GM18511 (cell line): ENCODE data around the gene WWOX.

Source experiments
- ATAC-seq: cut with Tn5 transposase; IDR thresholded peaks from one replicate; pipeline ENCODE4 v1.9.1; 2021; ENCODE audit warnings: mild to moderate bottlenecking, moderate library complexity; ENCODE audit not compliant: unreplicated experiment

Gene WWOX

GRCh38 chr16:78988361-78988969 lies 889.0 kb downstream of the WWOX start:
- no peak for ATAC-seq

GRCh38 chr16:78990309-78990701 lies 890.9 kb downstream of the WWOX start:
- peak; percentile 21 for ATAC-seq

- no peak for ATAC-seq
Observed at GRCh38 chr16:78992001-78992400, 892.5 kb downstream of the WWOX start.

GRCh38 chr16:78993346-78993745 lies 893.9 kb downstream of the WWOX start:
- no peak for ATAC-seq

- ATAC-seq, result no peak
Observed at GRCh38 chr16:78994135-78994745, 894.8 kb downstream of the WWOX start.

GRCh38 chr16:78995441-78995840 lies 896.0 kb downstream of the WWOX start:
- ATAC-seq, result no peak

GRCh38 chr16:78996790-78997189 lies 897.3 kb downstream of the WWOX start:
- no peak for ATAC-seq

GRCh38 chr16:78998879-78999278 lies 899.4 kb downstream of the WWOX start:
- ATAC-seq, result no peak

- ATAC-seq, result no peak
Observed at GRCh38 chr16:79001156-79001967, 901.9 kb downstream of the WWOX start.

GRCh38 chr16:79003026-79003609 lies 903.7 kb downstream of the WWOX start:
- ATAC-seq, result no peak

- ATAC-seq, result no peak
Observed at GRCh38 chr16:79004309-79004708, 904.9 kb downstream of the WWOX start.

GRCh38 chr16:79005096-79005495 lies 905.6 kb downstream of the WWOX start:
- ATAC-seq, result no peak

- no peak for ATAC-seq
Observed at GRCh38 chr16:79006206-79006605, 906.8 kb downstream of the WWOX start.

- ATAC-seq, result no peak
Observed at GRCh38 chr16:79006765-79007164, 907.3 kb downstream of the WWOX start.

GRCh38 chr16:79007614-79008013 lies 908.2 kb downstream of the WWOX start:
- ATAC-seq, result peak; percentile 80

GRCh38 chr16:79008036-79008868 lies 908.8 kb downstream of the WWOX start:
- ATAC-seq, result peak; percentile 25

- ATAC-seq, result no peak
Observed at GRCh38 chr16:79008869-79009179, 909.4 kb downstream of the WWOX start.

GRCh38 chr16:79009896-79010295 lies 910.4 kb downstream of the WWOX start:
- no peak for ATAC-seq

- no peak for ATAC-seq
Observed at GRCh38 chr16:79011282-79011681, 911.8 kb downstream of the WWOX start.

GRCh38 chr16:79012671-79013434 lies 913.4 kb downstream of the WWOX start:
- ATAC-seq, result peak; percentile 51
